Heart left ventricle (tissue), 16 donors: ENCODE data around the gene BEST3. TPM values are rescaled to one million over a fixed set of nuclear protein-coding genes. Genes with fewer than 3 reads are reported as not detected.

Experiments used
- ATAC-seq, 4 donors: fragments of 200-7000 bp; cut with Tn5 transposase; one replicate each; pipeline ENCODE4 v1.9.1; 2020 to 2022; ENCODE audit warnings: moderate library complexity in 4 of 4, mild to moderate bottlenecking in 3 of 4, moderate number of reproducible peaks in 1 of 4
- DNase-seq, 5 donors: peaks; one replicate each; pipeline ENCODE4 v3.0.0-alpha.2; 2020
- H3K27ac ChIP-seq, 12 donors: fragments of 200-600 bp; sonication (generic) in 4 of 12; one replicate each; pipeline versions ENCODE4 v1.5.0 to v1.8.0; 2016 to 2022; ENCODE audit warnings: mild to moderate bottlenecking in 2 of 12
- H3K27me3 ChIP-seq, 9 donors: fragments of 200-600 bp; sonication (generic) in 2 of 9; one replicate each; pipeline versions ENCODE4 v1.5.1 to v1.8.0; 2016 to 2022; ENCODE audit warnings: mild to moderate bottlenecking in 3 of 9
- H3K36me3 ChIP-seq, 9 donors: fragments of 200-600 bp; sonication (generic) in 2 of 9; one replicate each; pipeline versions ENCODE4 v1.5.0 to v1.8.0; 2018 to 2022; ENCODE audit warnings: mild to moderate bottlenecking in 2 of 9
- H3K4me1 ChIP-seq, 12 donors: fragments of 200-600 bp; sonication (generic) in 4 of 12; one replicate each; pipeline versions ENCODE4 v1.5.0 to v1.8.0; 2016 to 2022; ENCODE audit warnings: mild to moderate bottlenecking in 3 of 12
- H3K4me3 ChIP-seq, 12 donors: fragments of 200-600 bp; sonication (generic) in 4 of 12; one replicate each; pipeline versions ENCODE4 v1.5.0 to v1.8.0; 2017 to 2022; ENCODE audit warnings: mild to moderate bottlenecking in 9 of 12, moderate library complexity in 4 of 12
- H3K9me3 ChIP-seq, 12 donors: fragments of 200-600 bp; sonication (generic) in 4 of 12; one replicate each; pipeline versions ENCODE4 v1.5.0 to v1.8.0; 2016 to 2022; ENCODE audit warnings: mild to moderate bottlenecking in 1 of 12
- POLR2A ChIP-seq, 2 donors: fragments of 450-650 bp; IDR thresholded peaks; one replicate each; pipeline ENCODE4 v1.6.1; 2017; ENCODE audit warnings: antibody characterized with exemption in 2 of 2, mild to moderate bottlenecking in 2 of 2, moderate library complexity in 2 of 2
- WGBS, 4 donors: extraction: QIAGEN DNeasy Blood & Tissue Kit in 2 of 4; methylation state at CpG; one replicate each; pipeline versions ENCODE4 v1.1.5 to v1.1.7; 2013 to 2018; 5-methylcytosine and 5-hydroxymethylcytosine counted together
- intact Hi-C, 10 donors: fragments of 100-400 bp; cut with DNase I; formaldehyde crosslinking; loops; one replicate each; pipeline versions ENCODE4 v1.11.1 to v1.14.2; 2022
- polyA plus RNA-seq, 2 donors: library from polyadenylated mRNA; stranded (reverse); fragments of 200-250 nt; gene quantifications; one replicate each; pipeline ENCODE4 v1.2.3, GENCODE V29; 2013
- total RNA-seq, 9 donors: library from RNA; depleted of rRNA in 2 of 9; stranded (reverse); fragments of >200 nt in 2 of 9; fragmentation: NEBNext Ultra II Directional in 3 of 9; extraction: Animal tissue kit (Norgen Biotek cat#: 25700) in 3 of 9; gene quantifications; one replicate each; pipeline versions ENCODE4 v1.1.0 to v1.2.4, GENCODE V29; 2016 to 2023
- TF ChIP-seq, protein P1 (sequence below), 12 donors: fragments of 200-600 bp; sonication (generic) in 4 of 12; IDR thresholded peaks; one replicate each; pipeline versions ENCODE4 v1.5.0 to v1.8.0; 2018 to 2022; ENCODE audit warnings: antibody characterized with exemption in 12 of 12, mild to moderate bottlenecking in 5 of 12
- donor health status: ischemic (EF 13 %, LVEDD 7.1; RV severe dilation, severe dysfunction).
- donor health status: healthy with polysubstance abuse.
- donor health status: DM: no; HTN: yes; CAD: no.
- donor health status: DM: no; HTN: no; CAD: no.
- donor health status: ischemic (EF 25% LVEDD 6.9; RV normal size, moderate dysfunction).
- donor health status: ischemic (EF 25% LVEDD 5.7; RV mildly dilated, moderate dysfunction).
- donor health status: healthy.
- donor health status: DM: yes; HTN: yes; CAD: no.
- donor health status: ischemic (EF 35%, LVEDD 5.7; RV mildly dilated, moderate dysfunction).
- donor health status: nonischemic (EF 11% LVEDD 7.7; RV severe dilation, severe dysfunction).
- donor health status: DM: yes; HTN: yes; CAD: no.
- donor health status: PGD.
- donor health status: ischemic (EF 29% LVEDD 5.4; RV normal size, mild dysfunction).
- donor health status: nonischemic (EF 23%, LVEDD 6.1; RV moderate dilation, normal function).

The BEST3 gene
- total and polyA plus RNA-seq, 11 donors, result 0.15 to 5.3 (median 0.43) TPM; not detected in 2

DNA sequence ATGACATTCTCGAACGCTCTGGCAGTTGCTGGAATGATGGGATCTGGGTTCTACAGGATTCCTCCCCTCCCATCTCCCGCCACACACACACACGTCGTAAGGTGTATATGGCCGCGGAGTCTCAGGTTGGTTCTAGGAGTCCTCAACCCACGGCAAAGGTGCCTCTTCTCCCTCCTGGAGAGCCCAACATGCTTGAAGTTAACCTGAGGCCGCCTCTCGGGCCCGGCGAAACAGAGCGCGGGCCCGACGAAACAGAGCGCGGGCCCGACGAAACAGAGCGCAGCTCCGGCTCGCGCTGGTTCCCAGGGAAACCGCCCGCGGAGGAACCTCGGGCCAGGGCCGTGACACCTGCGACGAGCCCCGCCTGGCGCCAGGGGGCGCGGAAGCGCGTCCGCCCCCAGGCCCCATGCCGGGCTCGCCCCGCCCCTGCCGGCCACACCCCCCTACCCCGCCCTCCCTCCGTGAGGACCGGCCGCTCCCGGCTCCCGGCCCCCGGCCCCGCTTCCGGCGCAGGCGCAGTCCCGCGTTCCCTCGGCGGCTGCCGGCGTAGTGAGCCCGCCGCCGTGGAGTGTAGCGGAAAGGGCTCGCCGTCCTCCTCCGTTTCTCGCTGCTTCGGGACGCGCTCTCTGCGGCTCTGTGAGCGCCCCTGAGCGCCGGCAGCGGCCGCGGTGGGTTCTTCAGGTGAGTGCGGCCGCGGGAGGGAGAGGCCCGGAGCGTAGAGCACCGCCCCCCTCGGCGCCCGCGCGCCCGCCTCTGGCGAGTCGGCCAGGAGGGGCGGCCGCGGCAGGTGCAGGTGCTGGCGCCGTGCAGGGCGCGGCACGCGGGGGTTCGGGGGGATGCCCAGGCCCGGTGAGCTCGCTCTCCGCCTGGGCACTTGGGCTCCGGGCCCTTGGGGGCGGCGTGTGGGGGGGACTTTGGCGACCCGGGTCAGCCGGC, 39.5 kb upstream of the BEST3 start, which contains the start of gene RAB3IP:
RAB3IP (plus strand) TSS at position 510 of the 936 bp plus-strand sequence. CDS start 16,549 bp downstream, outside the sequence.
- DNase-seq, result peak; percentile 87 to 95 (median 91)
- TF ChIP-seq POLR2A (IDR thresholded peaks at IDR 0.05), result peak; percentile 13 to 60
- TF ChIP-seq, protein P1, sequence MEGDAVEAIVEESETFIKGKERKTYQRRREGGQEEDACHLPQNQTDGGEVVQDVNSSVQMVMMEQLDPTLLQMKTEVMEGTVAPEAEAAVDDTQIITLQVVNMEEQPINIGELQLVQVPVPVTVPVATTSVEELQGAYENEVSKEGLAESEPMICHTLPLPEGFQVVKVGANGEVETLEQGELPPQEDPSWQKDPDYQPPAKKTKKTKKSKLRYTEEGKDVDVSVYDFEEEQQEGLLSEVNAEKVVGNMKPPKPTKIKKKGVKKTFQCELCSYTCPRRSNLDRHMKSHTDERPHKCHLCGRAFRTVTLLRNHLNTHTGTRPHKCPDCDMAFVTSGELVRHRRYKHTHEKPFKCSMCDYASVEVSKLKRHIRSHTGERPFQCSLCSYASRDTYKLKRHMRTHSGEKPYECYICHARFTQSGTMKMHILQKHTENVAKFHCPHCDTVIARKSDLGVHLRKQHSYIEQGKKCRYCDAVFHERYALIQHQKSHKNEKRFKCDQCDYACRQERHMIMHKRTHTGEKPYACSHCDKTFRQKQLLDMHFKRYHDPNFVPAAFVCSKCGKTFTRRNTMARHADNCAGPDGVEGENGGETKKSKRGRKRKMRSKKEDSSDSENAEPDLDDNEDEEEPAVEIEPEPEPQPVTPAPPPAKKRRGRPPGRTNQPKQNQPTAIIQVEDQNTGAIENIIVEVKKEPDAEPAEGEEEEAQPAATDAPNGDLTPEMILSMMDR (IDR thresholded peaks at IDR 0.05), result peak; percentile 48 to 85 (median 66)
- intact Hi-C loops, result loop anchor here in 1 of 10 donors (10.0 kb wide), 1 partner anchor 74 kb away; no protein-coding TSS in a partner anchor

GRCh38 chr12:69733638-69734037, 34.5 kb upstream of the BEST3 start:
- no peaks in the 10 kb centered on the region for H3K27me3 ChIP-seq
- H3K4me3 ChIP-seq, result no peak overlapping the region
- peaks cover 0 to 5% (median 0%) of the 10 kb centered on the region in 12 donors for H3K4me1 ChIP-seq
- H3K27ac ChIP-seq, result no peak overlapping the region
- H3K9me3 ChIP-seq, result no peaks in the 10 kb centered on the region
- ATAC-seq (no peak), DNase-seq (no peak)
- intact Hi-C loops, result loop anchor here in 1 of 10 donors (10.0 kb wide), 1 partner anchor 69 kb away; no protein-coding TSS in a partner anchor
- WGBS, 4 donors, result 63 to 85% (median 66%) methylated on average over 1 of the region's 1 CpG
- H3K36me3 ChIP-seq, result no peaks in the 10 kb centered on the region
- TF ChIP-seq, protein P1 (IDR thresholded peaks at IDR 0.05), result no peak

More for the DNA sequence above, 39.5 kb upstream of the BEST3 start, which contains the start of gene RAB3IP:
- ATAC-seq, result peak; percentile 86 to 97 (median 95)
- peaks cover 0 to 17% (median 8%) of the 10 kb centered on the region in 12 donors for H3K4me1 ChIP-seq
- H3K27me3 ChIP-seq, result no peaks in the 10 kb centered on the region
- H3K9me3 ChIP-seq, result no peaks in the 10 kb centered on the region
- peak within 1 kb of the TSS; percentile 64 to 99 (median 86) for H3K4me3 ChIP-seq
- WGBS, 4 donors, result 1 to 4% (median 2%) methylated on average over 35 to 110 of the region's 110 CpGs
- H3K27ac ChIP-seq, result peak within 1 kb of the TSS in 11 of 12 donors; percentile 55 to 82 (median 78)
- H3K36me3 ChIP-seq, result no peaks in the 10 kb centered on the region

DNA sequence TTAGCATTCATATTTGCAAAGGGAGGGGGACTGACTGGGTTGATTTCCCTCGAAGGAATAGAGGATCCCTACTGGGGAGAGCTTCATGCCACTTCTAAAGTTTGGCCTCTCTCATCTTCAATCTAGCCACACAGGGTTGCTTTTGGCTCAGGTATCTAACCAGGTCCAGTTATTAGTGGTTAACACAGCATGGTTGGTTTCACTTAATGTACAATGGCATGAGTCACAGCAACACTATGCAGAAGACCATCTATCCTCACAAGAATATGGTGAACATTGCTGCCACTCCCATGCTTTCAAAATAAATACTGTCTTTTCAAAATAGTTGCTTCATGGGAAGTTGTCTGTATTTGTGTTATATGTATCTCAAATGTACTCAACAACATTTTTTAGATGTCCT, 33.0 kb upstream of the BEST3 start:
- DNase-seq (no peak), ATAC-seq (no peak)
- 67 to 74% (median 71%) methylated on average over 1 of the region's 1 CpG for WGBS, 4 donors
- H3K9me3 ChIP-seq, result no peaks in the 10 kb centered on the region
- intact Hi-C loops, result loop anchor here in 1 of 10 donors (10.0 kb wide), 1 partner anchor 67 kb away; no protein-coding TSS in a partner anchor
- H3K4me3 ChIP-seq, result no peak overlapping the region
- H3K36me3 ChIP-seq, result no peaks in the 10 kb centered on the region
- no peak overlapping the region for H3K27ac ChIP-seq
- peaks cover 0 to 5% (median 0%) of the 10 kb centered on the region in 12 donors for H3K4me1 ChIP-seq
- no peak for TF ChIP-seq POLR2A (IDR thresholded peaks at IDR 0.05)
- TF ChIP-seq, protein P1 (IDR thresholded peaks at IDR 0.05), result no peak
- H3K27me3 ChIP-seq, result no peaks in the 10 kb centered on the region

GRCh38 chr12:69726922-69727321, 27.8 kb upstream of the BEST3 start:
- Histone ChIP-seq H3K9me3 (peaks cover 0 to 8% (median 0%) of the 10 kb centered on the region in 12 donors), H3K27me3 (no peaks in the 10 kb centered on the region), H3K4me1 (peaks cover 0 to 10% (median 0%) of the 10 kb centered on the region in 12 donors), H3K27ac (peak overlapping the region in 4 of 12 donors; percentile 5 to 51 (median 28)), H3K4me3 (peak overlapping the region in 1 of 12 donors; percentile 8), H3K36me3 (no peaks in the 10 kb centered on the region)
- DNase-seq (no peak), ATAC-seq (peak in 3 of 4 donors; percentile 51 to 62 (median 61))
- TF ChIP-seq, protein P1 (IDR thresholded peaks at IDR 0.05), result no peak
- TF ChIP-seq POLR2A (IDR thresholded peaks at IDR 0.05), result no peak
- 42 to 55% (median 43%) methylated on average over 4 of the region's 4 CpGs for WGBS, 4 donors
- intact Hi-C loops, result no loop called here
